Measurements from ENCODE around the gene ITPR3. TPM values are rescaled to one million over a fixed set of nuclear protein-coding genes. Genes with fewer than 3 reads are reported as not detected.

ITPR3 gene
- total RNA-seq, 1 experiment from 2014 or later, result 143 TPM

GRCh38 chr6:33577106-33577535, 44.0 kb upstream of the ITPR3 start:
- Mint-ChIP-seq H3K9me3 (ENCODE audit: low read depth, unreplicated experiment) (no peaks in the 10 kb centered on the region), H3K4me3 (ENCODE audit: low read depth, unreplicated experiment) (peak overlapping the region; percentile 36), H3K27ac (ENCODE audit: unreplicated experiment) (peak overlapping the region; percentile 74), H3K4me1 (ENCODE audit: low read depth, unreplicated experiment) (peaks cover 32% of the 10 kb centered on the region), H3K36me3 (ENCODE audit: insufficient read depth, unreplicated experiment) (peaks cover 66% of the 10 kb centered on the region), H3K27me3 (ENCODE audit: unreplicated experiment) (no peaks in the 10 kb centered on the region)
- CTCF ChIA-PET, result interaction anchor here (1.1 kb wide), 1 partner anchor 12 kb away, joined by 3 read pairs; no protein-coding TSS in a partner anchor
- intact Hi-C loops (cut with micrococcal nuclease; ENCODE audit: unreplicated experiment), result no loop called here
- BruUV-seq (replicated peaks), result no TSS peak
- no peak for TF ChIP-seq CTCF (IDR thresholded peaks at IDR 0.05; ENCODE audit: unreplicated experiment)
- DNase-seq, result peak; percentile 71

- Mint-ChIP-seq H3K4me3 (ENCODE audit: low read depth, unreplicated experiment) (peak overlapping the region; percentile 98), H3K27me3 (ENCODE audit: unreplicated experiment) (no peaks in the 10 kb centered on the region), H3K36me3 (ENCODE audit: insufficient read depth, unreplicated experiment) (peaks cover 64% of the 10 kb centered on the region), H3K9me3 (ENCODE audit: low read depth, unreplicated experiment) (no peaks in the 10 kb centered on the region), H3K27ac (ENCODE audit: unreplicated experiment) (peak overlapping the region; percentile 74), H3K4me1 (ENCODE audit: low read depth, unreplicated experiment) (peaks cover 32% of the 10 kb centered on the region)
- intact Hi-C loops (cut with micrococcal nuclease; ENCODE audit: unreplicated experiment), result no loop called here
- no peak for TF ChIP-seq CTCF (IDR thresholded peaks at IDR 0.05; ENCODE audit: unreplicated experiment)
- CTCF ChIA-PET, result no interaction called here
- BruUV-seq (replicated peaks), result no TSS peak
- no peak for DNase-seq
Observed at GRCh38 chr6:33577718-33578117, 43.4 kb upstream of the ITPR3 start.

GRCh38 chr6:33578164-33578563, 43.0 kb upstream of the ITPR3 start:
- no peak overlapping the region for H3K27ac Mint-ChIP-seq (ENCODE audit: unreplicated experiment)
- no peak for TF ChIP-seq CTCF (IDR thresholded peaks at IDR 0.05; ENCODE audit: unreplicated experiment)
- H3K4me1 Mint-ChIP-seq (ENCODE audit: low read depth, unreplicated experiment), result peaks cover 32% of the 10 kb centered on the region
- peaks cover 64% of the 10 kb centered on the region for H3K36me3 Mint-ChIP-seq (ENCODE audit: insufficient read depth, unreplicated experiment)
- H3K4me3 Mint-ChIP-seq (ENCODE audit: low read depth, unreplicated experiment), result peak overlapping the region; percentile 98
- no TSS peak for BruUV-seq (replicated peaks)
- no peaks in the 10 kb centered on the region for H3K27me3 Mint-ChIP-seq (ENCODE audit: unreplicated experiment)
- no peaks in the 10 kb centered on the region for H3K9me3 Mint-ChIP-seq (ENCODE audit: low read depth, unreplicated experiment)
- no peak for DNase-seq
- CTCF ChIA-PET, result interaction anchor here (0.6 kb wide), 1 partner anchor 74 kb away, joined by 3 read pairs; no protein-coding TSS in a partner anchor
- intact Hi-C loops (cut with micrococcal nuclease; ENCODE audit: unreplicated experiment), result no loop called here

- Mint-ChIP-seq H3K9me3 (ENCODE audit: low read depth, unreplicated experiment) (no peaks in the 10 kb centered on the region), H3K4me3 (ENCODE audit: low read depth, unreplicated experiment) (peak overlapping the region; percentile 98), H3K27ac (ENCODE audit: unreplicated experiment) (no peak overlapping the region), H3K36me3 (ENCODE audit: insufficient read depth, unreplicated experiment) (peaks cover 64% of the 10 kb centered on the region), H3K27me3 (ENCODE audit: unreplicated experiment) (no peaks in the 10 kb centered on the region), H3K4me1 (ENCODE audit: low read depth, unreplicated experiment) (peaks cover 32% of the 10 kb centered on the region)
- intact Hi-C loops (cut with micrococcal nuclease; ENCODE audit: unreplicated experiment), result no loop called here
- BruUV-seq (replicated peaks), result no TSS peak
- DNase-seq, result peak; percentile 24
- CTCF ChIA-PET, result interaction anchor here (0.6 to 1.9 kb wide), 3 partner anchors 29 to 133 kb away, joined by 3 to 12 read pairs (median 8); partner anchors contain the start of gene UQCC2
- no peak for TF ChIP-seq CTCF (IDR thresholded peaks at IDR 0.05; ENCODE audit: unreplicated experiment)
Observed at GRCh38 chr6:33578588-33579011, 42.5 kb upstream of the ITPR3 start.
